Stomach (tissue), 9 donors: ENCODE data around the gene HTR2A. TPM values are rescaled to one million over a fixed set of nuclear protein-coding genes. Genes with fewer than 3 reads are reported as not detected.

Source experiments
- DNase-seq, 2 donors: peaks; one replicate each; pipeline versions ENCODE4 v3.0.0 to v3.0.0-alpha.2; 2013 to 2019
- H3K27ac ChIP-seq, 5 donors: fragments of 200-600 bp in 4 of 5; sonication (generic) in 4 of 5; one replicate each; pipeline ENCODE4 v1.5.1; 2013 to 2019; ENCODE audit warnings: mild to moderate bottlenecking in 1 of 5, moderate library complexity in 1 of 5
- H3K27me3 ChIP-seq, 3 donors: fragments of 200-600 bp; sonication (generic); one replicate each; pipeline ENCODE4 v1.5.1; 2017 to 2019; ENCODE audit warnings: mixed run types in 1 of 3
- H3K36me3 ChIP-seq, 4 donors: fragments of 200-600 bp; sonication (generic); 1 replicate in 3 of 4; 2 replicates in 1 of 4; pipeline ENCODE4 v1.5.1; 2016 to 2019
- H3K4me1 ChIP-seq, 4 donors: fragments of 200-600 bp; sonication (generic); one replicate each; pipeline ENCODE4 v1.5.1; 2016 to 2019
- H3K4me3 ChIP-seq, 4 donors: fragments of 200-600 bp; sonication (generic) in 3 of 4; one replicate each; pipeline ENCODE4 v1.5.1; 2016 to 2019; ENCODE audit warnings: mild to moderate bottlenecking in 1 of 4
- H3K9me3 ChIP-seq, 4 donors: fragments of 200-600 bp; sonication (generic); one replicate each; pipeline ENCODE4 v1.5.1; 2016 to 2019
- EP300 ChIP-seq: sonication (generic); formaldehyde crosslinking; IDR thresholded peaks from one replicate; pipeline ENCODE4 v1.6.1; 2017; ENCODE audit warnings: antibody characterized with exemption
- POLR2A ChIP-seq, 4 donors: fragments of 450-650 bp; IDR thresholded peaks; one replicate each; pipeline ENCODE4 v1.6.1; 2016; ENCODE audit warnings: antibody characterized with exemption in 4 of 4, control low read depth in 2 of 4, mild to moderate bottlenecking in 1 of 4, moderate library complexity in 1 of 4
- POLR2AphosphoS5 ChIP-seq, 3 donors: sonication (generic); formaldehyde crosslinking; IDR thresholded peaks; one replicate each; pipeline ENCODE4 v1.6.1; 2016; ENCODE audit warnings: antibody characterized with exemption in 3 of 3
- WGBS, 5 donors: extraction: QIAGEN DNeasy Blood & Tissue Kit in 3 of 5; methylation state at CpG; one replicate each; pipeline versions ENCODE4 v1.1.5 to v1.1.7; 2013 to 2018; 5-methylcytosine and 5-hydroxymethylcytosine counted together
- intact Hi-C: fragments of 100-400 bp; cut with DNase I; formaldehyde crosslinking; loops from one replicate; pipeline ENCODE4 v1.15.1; 2023; ENCODE audit warnings: low total_unique reads
- polyA plus RNA-seq, 3 donors: library from polyadenylated mRNA; stranded (reverse); fragments of 200-250 nt; gene quantifications; one replicate each; pipeline ENCODE4 v1.2.3, GENCODE V29; 2013
- total RNA-seq, 5 donors: library from RNA; depleted of rRNA; stranded (reverse); fragments of >200 nt; gene quantifications; one replicate each; pipeline versions ENCODE4 v1.1.0 to v1.2.3, GENCODE V29; 2014 to 2016
- TF ChIP-seq, protein P1 (sequence below), 7 experiments: fragments of 450-650 bp in 4 of 7; fragments of 200-600 bp in 3 of 7; sonication (generic) in 3 of 7; IDR thresholded peaks; one replicate each; pipeline ENCODE4 v1.5.1; 2016 to 2019; ENCODE audit warnings: antibody characterized with exemption in 7 of 7, control low read depth in 2 of 7, mild to moderate bottlenecking in 1 of 7
- donor health status: healthy with polysubstance abuse.
- donor health status: Bipolar disorder and iron deficiency.
- donor health status: healthy.

Gene HTR2A
- total and polyA plus RNA-seq, 8 donors = 0.33 to 1.8 (median 0.87) TPM; not detected in 3

DNA sequence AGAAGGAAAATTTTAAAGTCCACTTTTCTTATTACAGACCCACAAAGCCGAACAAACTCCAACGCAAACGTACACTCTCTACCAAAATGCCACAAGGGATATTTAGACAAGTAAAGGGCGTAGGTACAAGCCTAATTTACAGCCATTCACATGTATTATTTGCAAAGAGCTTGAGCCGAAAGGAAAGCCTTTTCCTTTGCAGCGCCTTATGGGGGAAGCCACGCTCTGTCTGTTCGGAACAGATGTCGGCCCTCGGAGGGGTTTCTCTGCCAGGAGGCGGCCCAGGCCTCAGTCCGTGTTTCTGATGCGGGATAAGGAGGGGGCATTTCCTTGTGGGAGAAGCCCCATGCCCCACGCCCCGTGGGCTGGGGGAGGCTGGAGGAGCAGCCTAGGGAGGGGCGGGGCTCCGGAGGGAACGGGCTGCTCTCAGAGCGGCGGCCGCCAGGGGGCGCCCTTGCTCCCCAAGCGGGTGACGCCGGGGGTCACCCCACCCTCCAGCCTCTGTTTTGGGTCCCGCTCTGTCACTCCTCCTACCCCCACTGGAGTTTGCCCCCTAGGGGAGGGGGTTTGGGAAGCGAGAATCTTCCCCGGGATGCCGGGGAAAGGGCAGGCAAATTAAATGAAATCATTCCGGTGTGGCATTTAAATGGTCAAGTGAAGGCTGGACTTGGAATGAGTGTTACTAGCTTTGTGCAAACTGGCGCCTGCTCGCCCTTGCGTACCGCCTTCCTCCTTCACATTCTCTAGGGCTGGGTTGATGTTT lies 2.9 kb downstream of the HTR2A start:
- intact Hi-C loops = no loop called here
- Histone ChIP-seq H3K27me3 (peaks cover 0 to 9% (median 0%) of the 10 kb centered on the region in 3 donors), H3K36me3 (no peaks in the 10 kb centered on the region), H3K27ac (peak overlapping the region in 4 of 5 donors; percentile 11 to 73 (median 53)), H3K4me1 (peaks cover 0 to 44% (median 23%) of the 10 kb centered on the region in 4 donors), H3K9me3 (no peaks in the 10 kb centered on the region), H3K4me3 (peak overlapping the region; percentile 56 to 60 (median 59))
- TF ChIP-seq EP300 = no peak
- no peak for TF ChIP-seq POLR2A (IDR thresholded peaks at IDR 0.05)
- TF ChIP-seq, protein P1, sequence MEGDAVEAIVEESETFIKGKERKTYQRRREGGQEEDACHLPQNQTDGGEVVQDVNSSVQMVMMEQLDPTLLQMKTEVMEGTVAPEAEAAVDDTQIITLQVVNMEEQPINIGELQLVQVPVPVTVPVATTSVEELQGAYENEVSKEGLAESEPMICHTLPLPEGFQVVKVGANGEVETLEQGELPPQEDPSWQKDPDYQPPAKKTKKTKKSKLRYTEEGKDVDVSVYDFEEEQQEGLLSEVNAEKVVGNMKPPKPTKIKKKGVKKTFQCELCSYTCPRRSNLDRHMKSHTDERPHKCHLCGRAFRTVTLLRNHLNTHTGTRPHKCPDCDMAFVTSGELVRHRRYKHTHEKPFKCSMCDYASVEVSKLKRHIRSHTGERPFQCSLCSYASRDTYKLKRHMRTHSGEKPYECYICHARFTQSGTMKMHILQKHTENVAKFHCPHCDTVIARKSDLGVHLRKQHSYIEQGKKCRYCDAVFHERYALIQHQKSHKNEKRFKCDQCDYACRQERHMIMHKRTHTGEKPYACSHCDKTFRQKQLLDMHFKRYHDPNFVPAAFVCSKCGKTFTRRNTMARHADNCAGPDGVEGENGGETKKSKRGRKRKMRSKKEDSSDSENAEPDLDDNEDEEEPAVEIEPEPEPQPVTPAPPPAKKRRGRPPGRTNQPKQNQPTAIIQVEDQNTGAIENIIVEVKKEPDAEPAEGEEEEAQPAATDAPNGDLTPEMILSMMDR (IDR thresholded peaks at IDR 0.05) = peak in 5 of 7 experiments; percentile 62 to 97 (median 90)
- DNase-seq = peak; percentile 64 to 91
- 0 to 4% (median 1%) methylated on average over 20 to 34 of the region's 34 CpGs for WGBS, 5 donors

DNA sequence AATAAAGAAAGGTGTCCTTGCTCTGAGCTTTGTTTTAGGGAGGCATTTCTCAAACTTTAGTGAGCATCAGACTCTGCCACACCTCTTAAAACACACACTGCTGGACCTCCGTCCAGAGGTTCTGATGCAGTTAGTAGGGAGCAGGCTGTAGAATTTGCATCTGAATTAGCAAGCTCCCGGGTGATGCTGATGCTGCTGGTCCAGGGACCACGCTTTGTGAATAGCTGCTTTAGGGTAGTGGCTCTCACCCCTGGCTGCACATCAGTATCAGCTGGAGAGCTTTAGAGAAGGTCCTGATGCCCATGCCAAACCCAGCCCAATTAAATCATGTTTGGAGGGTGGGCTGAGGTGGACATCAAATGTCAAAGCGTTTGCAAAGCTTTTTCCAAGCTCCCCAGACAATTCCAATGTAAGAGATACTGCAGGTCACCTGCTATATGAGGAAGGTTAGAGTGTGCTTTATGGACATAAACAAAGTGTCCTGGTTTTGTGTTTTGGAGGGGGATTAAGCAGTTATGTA lies 3.6 kb downstream of the HTR2A start:
- DNase-seq = no peak
- Histone ChIP-seq H3K4me1 (peaks cover 0 to 44% (median 23%) of the 10 kb centered on the region in 4 donors), H3K36me3 (no peaks in the 10 kb centered on the region), H3K27ac (peak overlapping the region in 2 of 5 donors; percentile 61 to 73), H3K9me3 (no peaks in the 10 kb centered on the region), H3K4me3 (peak overlapping the region; percentile 56 to 60 (median 59)), H3K27me3 (peaks cover 0 to 9% (median 0%) of the 10 kb centered on the region in 3 donors)
- no peak for TF ChIP-seq EP300
- TF ChIP-seq, protein P1 (IDR thresholded peaks at IDR 0.05) = no peak
- no peak for TF ChIP-seq POLR2AphosphoS5 (IDR thresholded peaks at IDR 0.05)
- TF ChIP-seq POLR2A (IDR thresholded peaks at IDR 0.05) = no peak
- intact Hi-C loops = no loop called here
- 19 to 44% (median 32%) methylated on average over 3 to 4 of the region's 4 CpGs for WGBS, 5 donors

DNA sequence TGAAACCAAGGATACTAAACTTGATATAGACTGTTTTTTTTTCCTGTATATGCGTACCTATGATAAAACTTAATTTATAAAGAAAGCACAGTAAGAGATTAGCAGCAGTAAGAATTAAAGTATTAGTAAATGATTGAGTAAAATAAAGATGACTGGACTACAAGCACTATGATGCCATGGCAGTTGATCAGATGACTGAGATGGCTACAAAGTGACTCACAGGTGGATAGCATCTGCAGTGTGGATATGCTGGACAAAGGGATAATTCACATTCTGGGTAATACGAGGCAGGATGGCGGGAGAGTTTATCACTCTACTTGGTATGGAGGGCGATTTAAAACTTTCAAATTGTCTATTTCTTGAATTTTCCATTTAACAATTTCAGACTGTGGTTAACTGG lies 11.8 kb downstream of the HTR2A start:
- Histone ChIP-seq H3K27me3 (no peaks in the 10 kb centered on the region), H3K36me3 (no peaks in the 10 kb centered on the region), H3K27ac (no peak overlapping the region), H3K9me3 (no peaks in the 10 kb centered on the region), H3K4me3 (no peak overlapping the region), H3K4me1 (no peaks in the 10 kb centered on the region)
- TF ChIP-seq, protein P1 (IDR thresholded peaks at IDR 0.05) = no peak
- TF ChIP-seq POLR2A (IDR thresholded peaks at IDR 0.05) = no peak
- no peak for TF ChIP-seq POLR2AphosphoS5 (IDR thresholded peaks at IDR 0.05)
- DNase-seq = no peak
- WGBS, 5 donors = 81 to 91% (median 87%) methylated on average over 4 of the region's 4 CpGs
- intact Hi-C loops = no loop called here

DNA sequence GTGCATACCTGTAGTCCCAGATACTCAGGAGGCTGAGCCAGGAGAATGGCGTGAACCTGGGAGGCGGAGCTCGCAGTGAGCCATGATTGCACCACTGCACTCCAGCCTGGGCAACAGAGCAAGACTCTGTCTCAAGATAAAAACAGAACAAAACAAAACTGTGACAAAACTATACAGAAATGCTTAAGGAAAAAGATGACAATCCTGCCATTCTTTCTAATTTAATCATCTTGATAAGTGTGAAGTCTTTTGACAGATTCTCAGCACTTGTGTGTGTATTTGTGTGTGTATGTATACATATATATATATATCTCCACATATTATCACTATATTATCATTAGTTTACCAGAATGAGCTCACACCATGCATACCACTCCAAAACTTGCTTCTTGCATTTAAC lies 12.3 kb downstream of the HTR2A start:
- no peak overlapping the region for H3K4me3 ChIP-seq
- TF ChIP-seq, protein P1 (IDR thresholded peaks at IDR 0.05) = no peak
- no peak for TF ChIP-seq POLR2A (IDR thresholded peaks at IDR 0.05)
- no peaks in the 10 kb centered on the region for H3K9me3 ChIP-seq
- H3K36me3 ChIP-seq = no peaks in the 10 kb centered on the region
- no peak for DNase-seq
- 90 to 94% (median 92%) methylated on average over 3 of the region's 3 CpGs for WGBS, 5 donors
- no peaks in the 10 kb centered on the region for H3K27me3 ChIP-seq
- no peak overlapping the region for H3K27ac ChIP-seq
- intact Hi-C loops = no loop called here
- no peaks in the 10 kb centered on the region for H3K4me1 ChIP-seq
